H1 (cell line): Measurements from ENCODE around the gene CCDC83. TPM values are rescaled to one million over a fixed set of nuclear protein-coding genes. Genes with fewer than 3 reads are reported as not detected.

ENCODE experiments used
- CTCF ChIA-PET: fragments of 300-600 bp; sonication (Branson Sonifier 250); formaldehyde crosslinking; loops from one replicate; lab custom pipeline; 2021; ENCODE audit not compliant: partially characterized antibody; lab: Charles Lee
- POLR2A ChIA-PET: fragments of 300-600 bp; sonication (Branson Sonifier 250); formaldehyde crosslinking; loops from one replicate; lab custom pipeline; 2021; ENCODE audit warnings: inconsistent platforms; ENCODE audit not compliant: partially characterized antibody; lab: Charles Lee
- DNase-seq, 2 experiments: peaks; one replicate each; pipeline versions ENCODE4 v3.0.0 to v3.0.0-alpha.2; 2010 to 2022; ENCODE audit warnings: low spot score in 2 of 2, low read depth in 1 of 2, mixed read lengths in 1 of 2
- FAIRE-seq: peaks from 2 replicates; lab custom pipeline; 2011; peaks lifted over from hg19 to GRCh38; lab: Jason Lieb, UNC
- H2AFZ ChIP-seq: 2 replicates; pipeline ENCODE4 v1.8.1; 2012; ENCODE audit warnings: low read length, inconsistent platforms
- H2AK5ac ChIP-seq: 2 replicates; pipeline ENCODE4 v1.6.1; 2013; ENCODE audit warnings: low read depth, low read length
- H2BK120ac ChIP-seq: replicated peaks from 2 replicates; pipeline ENCODE3; 2013; ENCODE audit warnings: low read depth, low read length, inconsistent platforms
- H2BK12ac ChIP-seq: 2 replicates; pipeline ENCODE4 v1.6.1; 2013; ENCODE audit warnings: low read depth, low read length
- H2BK15ac ChIP-seq: 2 replicates; pipeline ENCODE4 v1.6.1; 2013; ENCODE audit warnings: low read length
- H2BK20ac ChIP-seq: 2 replicates; pipeline ENCODE4 v1.6.1; 2013; ENCODE audit warnings: low read length
- H2BK5ac ChIP-seq: 2 replicates; pipeline ENCODE4 v1.6.1; 2013; ENCODE audit warnings: low read depth, low read length
- H3K14ac ChIP-seq: 2 replicates; pipeline ENCODE4 v1.6.1; 2013; ENCODE audit warnings: inconsistent platforms; ENCODE audit not compliant: insufficient read length
- H3K18ac ChIP-seq: 2 replicates; pipeline ENCODE4 v1.6.1; 2013; ENCODE audit warnings: low read length; ENCODE audit errors: extremely low read depth
- H3K23ac ChIP-seq: 2 replicates; pipeline ENCODE4 v1.6.1; 2013; ENCODE audit warnings: inconsistent platforms; ENCODE audit not compliant: insufficient read length
- H3K23me2 ChIP-seq: 2 replicates; pipeline ENCODE4 v1.6.1; 2013; ENCODE audit warnings: low read depth, low read length
- H3K27ac ChIP-seq: 2 replicates; pipeline ENCODE4 v1.6.1; 2011; ENCODE audit warnings: low read depth, low read length, inconsistent platforms
- H3K27me3 ChIP-seq, 4 experiments: replicated peaks in 1 of 4; 1 replicate in 1 of 4; 2 replicates in 3 of 4; pipeline versions ENCODE4 v1.6.1 to v1.8.1; 2011 to 2013; ENCODE audit warnings: low read length in 3 of 4, mild to moderate bottlenecking in 3 of 4, inconsistent platforms in 2 of 4, mixed read lengths in 2 of 4, moderate library complexity in 1 of 4; ENCODE audit not compliant: control insufficient read depth in 3 of 4, insufficient read depth in 3 of 4; ENCODE audit errors: extremely low read depth in 1 of 4
- H3K36me3 ChIP-seq, 4 experiments: 2 replicates each; pipeline versions ENCODE4 v1.6.1 to v1.8.1; 2011 to 2013; ENCODE audit warnings: mild to moderate bottlenecking in 4 of 4, low read length in 3 of 4, moderate library complexity in 2 of 4, control low read depth in 1 of 4, inconsistent platforms in 1 of 4; ENCODE audit not compliant: insufficient read depth in 4 of 4, control insufficient read depth in 2 of 4
- H3K4ac ChIP-seq: replicated peaks from 2 replicates; pipeline ENCODE3; 2013; ENCODE audit warnings: low read length, low read depth, mixed read lengths, inconsistent platforms; ENCODE audit not compliant: insufficient read length
- H3K4me1 ChIP-seq, 4 experiments: replicated peaks in 1 of 4; 1 replicate in 1 of 4; 2 replicates in 3 of 4; pipeline versions ENCODE4 v1.6.1 to v1.8.1; 2011 to 2013; ENCODE audit warnings: low read length in 3 of 4, inconsistent platforms in 2 of 4, mixed read lengths in 1 of 4; ENCODE audit not compliant: insufficient read depth in 4 of 4, control insufficient read depth in 3 of 4
- H3K4me2 ChIP-seq, 2 experiments: 2 replicates each; pipeline versions ENCODE4 v1.6.1 to v1.8.1; 2011 to 2013; ENCODE audit warnings: low read depth in 2 of 2, low read length in 2 of 2, control low read depth in 1 of 2, inconsistent platforms in 1 of 2, mild to moderate bottlenecking in 1 of 2; ENCODE audit not compliant: insufficient read depth in 1 of 2
- H3K4me3 ChIP-seq, 4 experiments: fragments of 200-600, 300-600 bp in 1 of 4; sonication (generic), shearing (Covaris generic), sonication (Bioruptor Twin) in 1 of 4; 2 replicates each; pipeline versions ENCODE4 v1.5.1 to v1.8.1; 2011 to 2016; ENCODE audit warnings: low read length in 4 of 4, low read depth in 3 of 4, control low read depth in 2 of 4, inconsistent platforms in 2 of 4, mild to moderate bottlenecking in 2 of 4, mixed read lengths in 1 of 4, moderate library complexity in 1 of 4; ENCODE audit not compliant: insufficient read depth in 2 of 4; ENCODE audit errors: extremely low read depth in 1 of 4
- H3K56ac ChIP-seq: replicated peaks from 2 replicates; pipeline ENCODE3; 2013; ENCODE audit warnings: low read depth, mild to moderate bottlenecking, mixed read lengths, low read length, inconsistent platforms; ENCODE audit not compliant: insufficient read length
- H3K79me1 ChIP-seq: 2 replicates; pipeline ENCODE4 v1.6.1; 2013; ENCODE audit warnings: low read depth, low read length, control low read depth
- H3K79me2 ChIP-seq, 2 experiments: 2 replicates each; pipeline versions ENCODE4 v1.6.1 to v1.8.1; 2012 to 2013; ENCODE audit warnings: low read length in 2 of 2, mild to moderate bottlenecking in 2 of 2, inconsistent platforms in 1 of 2; ENCODE audit not compliant: insufficient read depth in 2 of 2, control insufficient read depth in 1 of 2
- H3K9ac ChIP-seq, 4 experiments: replicated peaks in 1 of 4; 1 replicate in 1 of 4; 2 replicates in 3 of 4; pipeline versions ENCODE4 v1.6.1 to v1.8.1; 2011 to 2013; ENCODE audit warnings: low read depth in 3 of 4, low read length in 3 of 4, control low read depth in 2 of 4, mild to moderate bottlenecking in 2 of 4, moderate library complexity in 2 of 4, inconsistent platforms in 1 of 4; ENCODE audit errors: extremely low read depth in 1 of 4
- H3K9me3 ChIP-seq, 2 experiments: 2 replicates each; pipeline versions ENCODE4 v1.6.1 to v1.8.1; 2012 to 2013; ENCODE audit warnings: mild to moderate bottlenecking in 2 of 2, moderate library complexity in 2 of 2, control low read depth in 1 of 2, inconsistent platforms in 1 of 2, low read depth in 1 of 2, low read length in 1 of 2, mixed read lengths in 1 of 2; ENCODE audit not compliant: insufficient read depth in 2 of 2
- H4K20me1 ChIP-seq, 2 experiments: replicated peaks in 1 of 2; 2 replicates each; pipeline versions ENCODE3 to v1.8.1; 2011 to 2013; ENCODE audit warnings: inconsistent platforms in 2 of 2, low read length in 2 of 2, mild to moderate bottlenecking in 1 of 2; ENCODE audit not compliant: insufficient read depth in 2 of 2, control insufficient read depth in 1 of 2
- H4K5ac ChIP-seq: 2 replicates; pipeline ENCODE4 v1.6.1; 2013; ENCODE audit warnings: low read length, low read depth, mixed read lengths, inconsistent platforms; ENCODE audit not compliant: insufficient read length
- H4K8ac ChIP-seq: 2 replicates; pipeline ENCODE4 v1.8.0; 2013; ENCODE audit warnings: mild to moderate bottlenecking, moderate library complexity, low read length, inconsistent platforms; ENCODE audit not compliant: insufficient read depth; ENCODE audit errors: extremely low read depth
- H4K91ac ChIP-seq: replicated peaks from 2 replicates; pipeline ENCODE3; 2013; ENCODE audit warnings: low read length, mixed read lengths, inconsistent platforms; ENCODE audit not compliant: insufficient read length
- CHD1 ChIP-seq: IDR thresholded peaks from 2 replicates; pipeline ENCODE4 v1.6.1; 2012; ENCODE audit warnings: low read depth, low read length, improper control_type of control experiment
- CTCF ChIP-seq, 3 experiments: IDR thresholded peaks; 1 replicate in 2 of 3; 2 replicates in 1 of 3; pipeline versions ENCODE4 v1.5.1 to v1.6.1; 2011; ENCODE audit warnings: low read length in 3 of 3, mild to moderate bottlenecking in 3 of 3, inconsistent platforms in 2 of 3, low read depth in 1 of 3, moderate library complexity in 1 of 3; ENCODE audit not compliant: insufficient read depth in 1 of 3; ENCODE audit errors: control extremely low read depth in 1 of 3
- GABPA ChIP-seq: IDR thresholded peaks from 2 replicates; pipeline ENCODE4 v1.6.1; 2011; ENCODE audit warnings: mild to moderate bottlenecking, low read length, moderate library complexity, borderline replicate concordance; ENCODE audit not compliant: insufficient read depth
- JUN ChIP-seq: IDR thresholded peaks from 2 replicates; pipeline ENCODE4 v1.6.1; 2011; ENCODE audit warnings: low read depth, mild to moderate bottlenecking, improper control_type of control experiment, low read length
- KDM1A ChIP-seq: fragments of 200-600, 300-600 bp; sonication (generic); IDR thresholded peaks from 2 replicates; pipeline ENCODE4 v1.7.1; 2016; ENCODE audit warnings: mild to moderate bottlenecking, low read length, borderline replicate concordance
- KDM5A ChIP-seq: fragments of 200-600 bp; IDR thresholded peaks from 2 replicates; pipeline ENCODE4 v1.7.1; 2012; ENCODE audit warnings: mild to moderate bottlenecking, low read length, inconsistent platforms, mixed read lengths
- RXRA ChIP-seq: IDR thresholded peaks from 2 replicates; pipeline ENCODE4 v1.6.1; 2011; ENCODE audit warnings: low read depth, mild to moderate bottlenecking, low read length, moderate library complexity; ENCODE audit not compliant: insufficient read depth
- SIRT6 ChIP-seq: IDR thresholded peaks from one replicate; pipeline ENCODE4 v1.7.1; 2012; ENCODE audit warnings: low read length, inconsistent platforms
- SP4 ChIP-seq: IDR thresholded peaks from 2 replicates; pipeline ENCODE4 v1.6.1; 2012; ENCODE audit warnings: low read length, inconsistent platforms
- ZNF274 ChIP-seq: IDR thresholded peaks from 2 replicates; pipeline ENCODE4 v1.7.0; 2012; ENCODE audit warnings: low read length, borderline replicate concordance; ENCODE audit errors: extremely low read depth
- WGBS, 2 experiments: shearing (Covaris generic) in 1 of 2; methylation state at CpG; one replicate each; pipeline versions ENCODE4 v1.1.6 to v1.1.7; 2013 to 2015; ENCODE audit warnings: low lambda C conversion rate in 2 of 2, mixed read lengths in 2 of 2, inconsistent platforms in 1 of 2, low coverage in 1 of 2, missing lambda C conversion rate in 1 of 2; ENCODE audit not compliant: insufficient replicate concordance in 2 of 2, insufficient coverage in 1 of 2, insufficient read length in 1 of 2; ENCODE audit errors: extremely low coverage in 1 of 2, missing lambda C conversion rate in 1 of 2; 5-methylcytosine and 5-hydroxymethylcytosine counted together
- polyA plus RNA-seq, 7 experiments: library from polyadenylated mRNA; depleted of rRNA in 3 of 7; stranded (reverse) in 5 of 7; unstranded in 2 of 7; fragments of >200 nt in 5 of 7; fragments of 200-250 nt in 2 of 7; gene quantifications; 1 replicate in 5 of 7; 2 replicates in 1 of 7; 4 replicates in 1 of 7; pipeline versions ENCODE4 v1.2.1 to v1.2.3, GENCODE V29; 2011 to 2013; ENCODE audit warnings: missing spikeins in 2 of 7, mixed read lengths in 2 of 7
- total RNA-seq: library from RNA; stranded (reverse); fragmentation: NEBNext Ultra II Directional; extraction: Animal tissue kit (Norgen Biotek cat#: 25700); gene quantifications from 2 replicates; pipeline ENCODE4 v1.2.1, GENCODE V29; 2021
- TF ChIP-seq, protein P1 (sequence below): IDR thresholded peaks from 2 replicates; pipeline ENCODE4 v1.6.1; 2012; ENCODE audit warnings: low read length, inconsistent platforms

CCDC83 gene
- total and polyA plus RNA-seq, 2 of the 8 experiments (the other 6 are each of a cell fraction or from before 2014, with no cell fraction given) = not detected

GRCh38 chr11:85896876-85897275 is 41.7 kb downstream of the CCDC83 start:
- no peak overlapping the region for H2BK20ac ChIP-seq
- H3K23ac ChIP-seq = no peak overlapping the region
- no peak overlapping the region for H3K4me3 ChIP-seq
- no peak overlapping the region for H3K18ac ChIP-seq
- ChIA-PET POLR2A (no interaction called here), CTCF (interaction anchor here (1.4 kb wide), 1 partner anchor 42 kb away, joined by 3 read pairs; no protein-coding TSS in a partner anchor)
- H2AK5ac ChIP-seq = no peak overlapping the region
- H3K56ac ChIP-seq = no peak overlapping the region
- H4K20me1 ChIP-seq = no peaks in the 10 kb centered on the region
- no peak overlapping the region for H2BK5ac ChIP-seq
- 97% methylated on average over 3 of the region's 3 CpGs; no CpG with 5 or more reads in 1 of the 2 experiments for WGBS, 2 experiments
- H3K4me1 ChIP-seq = no peaks in the 10 kb centered on the region
- FAIRE-seq (no peak), DNase-seq (no peak)
- H3K79me1 ChIP-seq = no peaks in the 10 kb centered on the region
- H4K91ac ChIP-seq = no peak overlapping the region
- no peaks in the 10 kb centered on the region for H3K36me3 ChIP-seq
- H2BK12ac ChIP-seq = no peak overlapping the region
- H3K9me3 ChIP-seq = no peaks in the 10 kb centered on the region
- H4K8ac ChIP-seq = no peak overlapping the region
- H3K14ac ChIP-seq = no peak overlapping the region
- no peaks in the 10 kb centered on the region for H3K23me2 ChIP-seq
- H2BK15ac ChIP-seq = no peak overlapping the region
- H4K5ac ChIP-seq = no peak overlapping the region
- H3K4me2 ChIP-seq = no peak overlapping the region
- TF ChIP-seq SIRT6 (no peak), RXRA (no peak), CTCF (IDR thresholded peaks at IDR 0.05; ENCODE audit: control extremely low read depth in 1 of 3, insufficient read depth in 1 of 3, low read depth in 1 of 3, low read length in 3 of 3) (no peak), JUN (no peak), ZNF274 (no peak), KDM5A (no peak), CHD1 (no peak), GABPA (no peak), SP4 (no peak), KDM1A (no peak)
- TF ChIP-seq, protein P1, sequence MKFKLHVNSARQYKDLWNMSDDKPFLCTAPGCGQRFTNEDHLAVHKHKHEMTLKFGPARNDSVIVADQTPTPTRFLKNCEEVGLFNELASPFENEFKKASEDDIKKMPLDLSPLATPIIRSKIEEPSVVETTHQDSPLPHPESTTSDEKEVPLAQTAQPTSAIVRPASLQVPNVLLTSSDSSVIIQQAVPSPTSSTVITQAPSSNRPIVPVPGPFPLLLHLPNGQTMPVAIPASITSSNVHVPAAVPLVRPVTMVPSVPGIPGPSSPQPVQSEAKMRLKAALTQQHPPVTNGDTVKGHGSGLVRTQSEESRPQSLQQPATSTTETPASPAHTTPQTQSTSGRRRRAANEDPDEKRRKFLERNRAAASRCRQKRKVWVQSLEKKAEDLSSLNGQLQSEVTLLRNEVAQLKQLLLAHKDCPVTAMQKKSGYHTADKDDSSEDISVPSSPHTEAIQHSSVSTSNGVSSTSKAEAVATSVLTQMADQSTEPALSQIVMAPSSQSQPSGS = no peak
- H2BK120ac ChIP-seq = no peak overlapping the region
- no peak overlapping the region for H3K27ac ChIP-seq
- H2AFZ ChIP-seq = no peak overlapping the region
- H3K79me2 ChIP-seq = no peaks in the 10 kb centered on the region
- H3K9ac ChIP-seq = no peak overlapping the region
- H3K27me3 ChIP-seq = no peaks in the 10 kb centered on the region
- H3K4ac ChIP-seq = no peak overlapping the region
